CD4-positive, alpha-beta T cell treated with Interleukin-17A for 4 hours (primary cell): ENCODE measurements around the gene MITF.
"Not testable (repeated sequence)": the region's sequence is repeated elsewhere in the genome, so short reads cannot be mapped to it uniquely, and the experiment has no call there.

ENCODE experiments used
- DNase-seq: peaks from one replicate; pipeline ENCODE4 v3.0.0-alpha.2; 2020; ENCODE audit warnings: mixed read lengths

The MITF gene

GRCh38 chr3:69791106-69791505, 51.8 kb downstream of the MITF start:
- no peak for DNase-seq

- DNase-seq = no peak
Observed at GRCh38 chr3:69791919-69792399, 52.7 kb downstream of the MITF start.

- DNase-seq = not testable (repeated sequence)
Observed at GRCh38 chr3:69796126-69796525, 56.9 kb downstream of the MITF start.

GRCh38 chr3:69803681-69804270, 64.5 kb downstream of the MITF start:
- no peak for DNase-seq

- DNase-seq = no peak
Observed at GRCh38 chr3:69805491-69805890, 66.2 kb downstream of the MITF start.

GRCh38 chr3:69806735-69807438, 67.6 kb downstream of the MITF start:
- no peak for DNase-seq

GRCh38 chr3:69807674-69808073, 68.4 kb downstream of the MITF start:
- no peak for DNase-seq

- DNase-seq = no peak
Observed at GRCh38 chr3:69809076-69809835, 70.0 kb downstream of the MITF start.

GRCh38 chr3:69811452-69812401, 72.5 kb downstream of the MITF start:
- DNase-seq = no peak

- DNase-seq = no peak
Observed at GRCh38 chr3:69815970-69816369, 76.7 kb downstream of the MITF start.

GRCh38 chr3:69817988-69818387, 78.7 kb downstream of the MITF start:
- no peak for DNase-seq

GRCh38 chr3:69819282-69819681, 80.0 kb downstream of the MITF start:
- no peak for DNase-seq

- no peak for DNase-seq
Observed at GRCh38 chr3:69821133-69821532, 81.9 kb downstream of the MITF start.

GRCh38 chr3:69823743-69824142, 84.5 kb downstream of the MITF start:
- DNase-seq = no peak

GRCh38 chr3:69825446-69825845, 86.2 kb downstream of the MITF start:
- no peak for DNase-seq

GRCh38 chr3:69827127-69827526, 87.9 kb downstream of the MITF start:
- no peak for DNase-seq

- no peak for DNase-seq
Observed at GRCh38 chr3:69828817-69829216, 89.6 kb downstream of the MITF start.

GRCh38 chr3:69830147-69830546, 90.9 kb downstream of the MITF start:
- no peak for DNase-seq

GRCh38 chr3:69831737-69832136, 92.5 kb downstream of the MITF start:
- no peak for DNase-seq

GRCh38 chr3:69833591-69833990, 94.3 kb downstream of the MITF start:
- DNase-seq = no peak

GRCh38 chr3:69838217-69838616, 99.0 kb downstream of the MITF start:
- no peak for DNase-seq

- DNase-seq = no peak
Observed at GRCh38 chr3:69838696-69839515, 99.6 kb downstream of the MITF start.
